HG03565 (cell line): ENCODE data around the gene CALML4.
"Not testable (repeated sequence)": the region's sequence is repeated elsewhere in the genome, so short reads cannot be mapped to it uniquely, and the experiment has no call there.

Experiments used
- ATAC-seq: cut with Tn5 transposase; IDR thresholded peaks from one replicate; pipeline ENCODE4 v1.9.1; 2021; ENCODE audit warnings: mild to moderate bottlenecking, moderate library complexity; ENCODE audit not compliant: unreplicated experiment

CALML4 gene

DNA sequence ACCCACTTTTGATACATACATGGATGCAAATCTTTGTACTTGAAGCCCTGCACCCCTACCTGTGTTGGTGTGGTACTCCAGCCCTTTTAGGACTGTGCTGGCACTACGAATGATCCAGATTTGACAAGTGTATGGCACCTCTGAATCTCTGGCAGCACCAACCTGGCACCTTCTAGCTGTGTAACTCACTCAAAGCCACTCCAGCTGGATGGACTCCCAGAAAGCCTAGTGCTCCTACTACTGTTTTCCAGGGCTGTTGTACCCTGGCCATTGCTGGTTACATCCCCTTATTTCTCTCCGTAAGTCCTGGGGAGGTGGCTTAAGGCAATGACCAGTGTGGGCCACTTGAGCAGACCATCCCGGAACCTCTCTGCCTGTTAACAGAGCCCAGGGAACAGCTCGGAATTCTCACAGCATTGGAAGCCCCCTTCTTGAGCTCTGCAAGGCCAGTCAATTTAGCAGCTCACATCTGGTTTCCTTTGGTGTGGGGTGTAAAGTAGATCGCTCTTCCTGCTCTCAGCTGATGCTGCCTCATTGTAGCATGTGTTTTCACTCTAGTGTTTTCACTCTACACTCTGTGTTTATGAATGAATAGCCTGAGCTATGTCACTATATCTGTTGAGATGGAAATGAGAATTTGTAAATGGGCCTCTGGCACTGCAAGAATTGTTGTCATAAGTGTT is 12.2 kb downstream of the CALML4 start:
- no peak for ATAC-seq

DNA sequence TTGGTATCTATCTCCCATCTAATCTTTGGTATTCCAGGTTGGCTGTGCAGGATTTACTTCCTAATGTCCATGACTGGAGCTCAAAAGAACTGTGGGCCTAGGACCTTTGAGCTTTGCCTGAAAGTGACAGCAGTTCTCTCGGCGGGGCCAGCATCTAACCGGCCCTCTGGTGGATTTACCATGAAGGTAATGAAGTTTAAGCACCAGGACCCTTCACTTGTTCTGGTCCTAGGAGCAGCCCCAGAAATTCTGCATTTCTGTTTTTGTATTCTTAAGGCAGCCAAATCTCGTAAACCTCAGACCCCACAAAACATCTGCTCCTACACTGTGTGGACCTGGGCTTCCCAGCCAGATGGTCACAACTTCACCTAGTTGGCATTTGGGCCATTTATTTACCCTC is 13.0 kb downstream of the CALML4 start:
- no peak for ATAC-seq

DNA sequence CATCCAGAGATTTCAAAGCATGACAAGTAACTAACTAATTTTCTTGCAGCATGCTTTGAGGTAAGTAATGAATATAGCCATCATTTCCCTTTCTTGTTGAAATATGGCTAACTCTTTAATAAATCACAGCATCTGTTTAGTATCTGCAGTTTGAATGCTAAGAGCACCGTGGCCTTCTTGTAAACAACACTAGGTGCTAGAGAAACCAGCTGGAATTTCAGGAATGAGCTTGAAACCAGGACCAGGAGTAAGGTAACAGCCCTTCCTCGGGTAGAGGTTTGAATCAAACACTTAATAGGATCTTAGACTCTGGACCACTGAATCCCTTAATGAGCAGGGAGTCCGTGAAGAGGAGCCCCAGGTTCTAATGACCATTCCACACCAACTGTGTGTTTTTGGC is 13.6 kb downstream of the CALML4 start:
- no peak for ATAC-seq

DNA sequence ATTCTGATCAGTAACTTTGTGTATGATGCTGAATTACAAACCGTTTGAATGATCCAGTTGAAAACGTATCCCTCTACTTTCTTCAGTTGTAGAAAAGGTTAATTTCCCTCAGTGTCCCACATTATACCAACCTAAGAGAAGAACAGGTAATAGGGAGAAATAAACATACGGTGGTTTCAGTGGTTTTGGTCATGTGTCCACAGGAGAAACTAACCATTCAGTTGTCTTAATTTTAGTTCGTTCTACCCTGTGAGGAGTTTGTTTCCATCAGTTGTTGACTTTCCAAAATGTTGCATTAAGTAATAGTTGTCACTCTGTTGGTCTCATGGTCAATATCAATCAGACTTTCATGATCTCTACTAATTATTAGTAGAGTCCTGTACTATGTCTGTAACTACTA is 15.1 kb downstream of the CALML4 start:
- no peak for ATAC-seq

DNA sequence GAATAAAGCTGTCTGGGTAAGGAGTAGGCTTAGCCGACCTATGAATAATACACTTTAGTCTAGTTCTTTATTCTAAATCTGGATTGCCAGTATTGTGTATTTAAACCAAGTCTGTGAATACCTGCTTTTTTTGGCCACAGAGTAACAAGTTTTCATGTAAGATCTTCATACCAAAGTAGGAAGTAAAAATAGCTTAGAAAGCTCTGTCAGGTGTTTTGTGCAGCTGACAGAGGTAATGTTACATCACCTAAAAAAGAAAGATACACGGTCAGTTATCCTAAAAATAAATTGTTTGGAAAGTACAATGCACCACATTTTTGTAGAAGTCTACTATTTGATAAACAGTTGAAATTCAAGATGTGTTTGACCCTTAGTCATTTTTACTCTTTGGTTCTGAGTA is 16.5 kb downstream of the CALML4 start:
- ATAC-seq: no peak

DNA sequence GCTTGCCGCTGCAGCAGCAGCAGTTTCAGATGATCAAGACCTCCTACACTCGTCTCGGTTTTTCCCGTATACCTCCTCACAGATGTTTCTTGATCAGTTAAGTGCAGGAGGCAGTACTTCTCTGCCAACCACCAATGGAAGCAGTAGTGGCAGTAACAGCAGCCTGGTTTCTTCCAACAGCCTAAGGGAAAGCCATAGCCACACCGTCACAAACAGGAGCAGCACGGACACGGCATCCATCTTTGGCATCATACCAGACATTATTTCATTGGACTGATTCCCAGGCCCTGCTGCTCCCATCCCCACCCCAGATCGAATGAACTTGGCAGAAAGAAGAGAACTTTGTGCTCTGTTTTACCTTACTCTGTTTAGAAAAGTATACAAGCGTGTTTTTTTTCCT is 17.6 kb downstream of the CALML4 start:
- ATAC-seq: no peak

DNA sequence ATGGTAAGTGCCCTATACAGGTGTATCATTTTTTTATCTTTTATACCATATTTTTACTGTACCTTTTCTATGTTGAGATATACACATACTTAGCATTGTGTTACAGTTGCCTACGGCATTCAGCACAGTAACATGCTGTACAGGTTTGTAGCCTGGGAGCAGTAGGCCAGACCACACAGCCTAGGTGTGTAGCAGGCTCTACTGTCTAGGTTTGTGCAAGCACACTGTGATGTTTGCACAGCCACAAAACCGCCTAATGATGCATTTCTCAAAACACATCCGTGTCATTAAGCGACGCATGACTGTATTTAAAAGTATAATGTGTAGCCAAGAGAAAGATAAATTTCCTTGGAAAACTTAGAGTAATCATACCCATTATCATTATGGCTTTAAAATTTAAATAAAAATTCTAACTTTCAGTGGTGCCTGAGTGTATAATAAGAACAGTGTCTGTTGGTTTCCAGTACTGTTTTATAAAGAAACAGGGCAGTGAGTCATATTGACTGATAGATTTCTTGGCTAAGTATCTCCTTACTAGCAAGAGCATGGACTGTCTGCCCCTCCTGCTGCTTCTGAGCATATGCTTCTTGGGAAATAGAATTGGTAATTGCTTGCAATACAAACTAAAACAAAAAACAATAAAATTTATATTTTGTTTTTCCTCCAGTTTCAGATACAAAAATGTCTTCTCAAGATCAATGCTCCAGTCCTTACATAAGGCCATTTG is 18.3 kb downstream of the CALML4 start:
- no peak for ATAC-seq

DNA sequence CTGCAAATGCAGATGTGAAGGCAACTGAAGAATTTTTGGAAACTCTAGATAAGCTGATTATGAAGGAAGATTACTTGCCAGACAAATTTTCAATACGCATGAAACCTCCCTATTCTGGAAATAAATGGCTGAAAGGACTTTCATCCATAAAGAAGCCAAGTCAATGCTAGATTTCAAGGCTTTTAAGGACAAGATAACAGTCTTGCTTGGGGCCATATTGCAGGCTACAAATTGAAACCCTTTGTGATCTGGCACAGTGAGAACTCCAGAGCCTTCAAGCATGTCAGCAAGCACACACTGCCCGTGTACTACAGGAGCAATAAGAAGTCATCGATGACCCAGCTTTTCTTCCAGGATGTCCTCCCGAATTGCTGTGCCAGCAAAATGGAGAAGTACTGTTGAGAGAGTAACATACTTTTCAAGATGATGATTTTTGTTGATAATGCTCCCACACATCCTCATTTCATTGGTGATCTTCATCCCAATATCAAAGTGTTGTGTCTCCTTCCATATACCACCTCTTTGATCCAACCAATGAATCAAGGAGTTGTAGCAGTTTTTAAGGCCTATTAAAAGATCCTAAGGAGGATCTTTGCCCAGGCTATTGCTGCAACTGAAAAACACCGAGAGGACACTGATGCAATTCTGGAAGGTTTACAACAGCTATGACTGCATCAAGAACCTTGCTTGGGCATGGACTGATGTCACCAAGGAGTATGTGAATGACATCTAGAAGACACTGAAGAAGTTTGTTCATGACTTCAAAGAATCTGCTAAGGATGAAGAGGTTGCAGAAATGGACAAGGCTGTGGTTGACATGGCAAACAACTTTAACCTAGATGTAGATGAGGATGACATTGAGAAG is 20.3 kb downstream of the CALML4 start:
- no peak for ATAC-seq

DNA sequence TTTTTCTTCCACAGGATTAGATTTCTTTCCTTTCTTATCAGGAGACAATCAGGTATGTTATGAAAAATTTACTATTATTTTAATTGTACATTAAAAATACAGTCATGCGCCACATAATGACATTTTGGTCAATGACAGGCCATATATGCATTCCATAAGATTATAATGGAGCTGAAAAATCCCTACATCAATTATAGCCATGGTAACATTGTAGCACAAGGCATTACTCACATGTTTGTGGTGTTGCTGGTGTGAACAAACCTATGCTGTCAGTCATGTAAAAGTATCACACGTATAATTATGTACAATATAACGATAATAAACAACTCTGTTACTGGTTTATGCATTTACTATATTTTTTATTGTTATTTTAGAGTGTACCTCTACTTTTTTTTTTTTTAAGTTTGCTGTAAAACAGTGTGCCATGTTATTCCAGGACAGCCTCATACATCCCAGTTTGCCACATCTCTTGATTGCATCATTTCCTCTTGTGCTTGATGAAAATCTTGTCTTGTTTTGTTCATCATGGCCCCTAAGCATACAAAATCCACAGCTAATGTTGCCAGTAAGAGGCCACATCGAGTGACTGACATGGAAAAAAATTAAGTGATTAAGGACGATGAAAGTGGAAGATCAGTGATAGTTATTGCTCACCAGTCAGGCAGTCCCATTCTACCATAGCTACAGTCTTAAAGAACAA is 21.4 kb downstream of the CALML4 start:
- ATAC-seq: no peak

DNA sequence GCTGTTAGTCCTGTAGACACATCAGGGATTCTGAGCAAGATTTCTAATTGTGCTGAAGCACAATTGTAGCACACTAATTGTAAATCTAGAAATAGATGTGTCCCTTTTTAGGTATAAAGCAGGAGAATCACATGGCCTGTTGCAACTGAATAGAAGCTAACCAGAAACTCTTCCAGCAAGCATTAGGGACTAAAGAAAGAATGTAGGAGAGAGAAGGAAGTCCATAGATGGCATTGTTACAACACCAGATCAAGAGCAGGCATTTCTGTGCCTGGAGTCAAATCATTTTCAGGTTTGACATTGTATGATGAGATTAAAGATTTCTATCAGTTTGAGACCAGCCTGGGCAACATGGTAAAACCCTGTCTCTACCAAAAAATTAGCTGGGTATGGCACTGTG is 27.4 kb downstream of the CALML4 start:
- no peak for ATAC-seq

DNA sequence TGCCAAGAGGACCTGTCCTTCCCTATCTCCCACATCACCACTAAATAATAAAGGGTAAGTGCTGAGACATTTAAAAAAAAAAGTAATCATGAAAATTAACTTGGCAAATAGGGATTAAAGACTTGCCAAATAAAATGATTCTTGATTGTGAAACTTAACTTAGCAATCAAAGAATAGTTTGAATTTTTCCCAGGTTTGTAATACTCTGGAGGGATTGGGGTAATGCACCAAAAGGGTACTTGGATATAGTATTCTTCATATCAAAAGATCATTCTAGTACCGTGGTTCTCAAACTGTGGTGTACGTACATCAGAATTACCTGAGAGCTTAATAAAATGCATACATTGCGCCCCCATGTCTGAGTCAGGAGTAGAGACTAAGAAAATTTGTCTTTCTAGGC is 28.5 kb downstream of the CALML4 start:
- no peak for ATAC-seq

DNA sequence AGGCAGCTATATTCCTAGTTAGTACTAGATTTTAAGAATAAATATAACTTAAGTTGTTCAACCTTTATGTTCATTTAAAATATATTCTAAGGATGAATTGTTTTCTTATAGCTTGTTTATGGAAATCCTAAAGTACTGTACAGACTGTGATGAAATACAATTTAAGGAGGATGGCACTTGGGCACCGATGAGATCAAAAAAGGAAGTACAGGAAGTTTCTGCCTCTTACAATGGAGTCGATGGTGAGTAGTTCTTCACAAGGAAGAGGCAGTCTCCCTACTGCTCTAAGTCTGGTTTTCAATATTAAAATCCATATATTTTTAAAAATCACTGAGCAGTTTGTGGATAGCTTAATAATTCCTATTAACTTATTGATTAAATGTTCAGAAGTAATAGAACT is 29.6 kb downstream of the CALML4 start:
- ATAC-seq: no peak

DNA sequence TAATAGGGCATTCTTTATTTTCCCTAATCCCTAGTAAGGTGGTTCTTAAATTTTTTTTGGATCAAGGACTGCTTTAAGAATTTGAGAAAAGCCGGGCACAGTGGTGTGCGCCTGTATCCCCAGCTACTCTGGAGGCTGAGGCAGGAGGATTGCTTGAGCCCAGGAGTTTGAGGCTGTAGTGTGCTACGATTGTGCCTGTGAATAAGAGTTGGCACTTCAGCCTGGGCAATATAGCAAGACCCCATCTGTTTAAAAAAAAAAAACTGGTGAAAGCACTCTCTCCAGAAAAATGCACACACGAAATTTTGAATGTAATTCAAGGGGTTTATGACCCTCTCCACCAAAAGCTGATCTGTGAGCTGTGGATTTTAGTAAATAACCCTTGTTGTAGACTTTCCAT is 32.0 kb downstream of the CALML4 start:
- no peak for ATAC-seq

DNA sequence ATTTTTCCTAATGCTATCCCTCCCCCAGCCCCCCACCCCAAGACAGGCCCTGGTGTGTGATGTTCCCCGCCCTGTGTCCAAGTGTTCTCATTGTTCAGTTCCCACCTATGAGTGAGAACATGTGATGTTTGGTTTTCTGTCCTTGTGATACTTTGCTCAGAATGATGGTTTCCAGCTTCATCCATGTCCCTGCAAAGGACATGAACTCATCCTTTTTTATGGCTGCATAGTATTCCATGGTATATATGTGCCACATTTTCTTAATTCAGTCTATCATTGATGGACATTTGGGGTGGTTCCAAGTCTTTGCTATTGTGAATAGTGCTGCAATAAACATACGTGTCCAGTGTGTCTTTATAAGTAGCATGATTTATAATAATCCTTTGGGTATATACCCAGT is 33.1 kb downstream of the CALML4 start:
- not testable (repeated sequence) for ATAC-seq

DNA sequence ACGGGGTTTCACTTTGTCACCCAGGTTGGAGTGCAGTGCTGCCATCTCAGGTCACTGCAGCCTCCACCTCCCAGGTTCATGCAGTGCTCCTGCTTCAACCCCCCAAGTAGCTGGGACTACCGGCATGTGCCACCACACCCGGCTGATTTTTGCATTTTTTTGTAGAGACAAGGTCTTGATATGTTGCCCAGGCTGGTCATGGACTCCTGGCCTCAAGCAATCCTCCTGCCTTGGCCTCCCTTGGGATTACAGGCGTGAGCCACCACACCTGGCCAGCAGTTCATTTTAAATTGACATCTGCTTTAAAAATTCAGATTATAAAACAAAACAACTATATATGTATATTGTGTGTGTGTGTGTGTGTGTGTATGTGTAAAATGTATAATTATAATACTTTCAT is 38.3 kb downstream of the CALML4 start:
- no peak for ATAC-seq

DNA sequence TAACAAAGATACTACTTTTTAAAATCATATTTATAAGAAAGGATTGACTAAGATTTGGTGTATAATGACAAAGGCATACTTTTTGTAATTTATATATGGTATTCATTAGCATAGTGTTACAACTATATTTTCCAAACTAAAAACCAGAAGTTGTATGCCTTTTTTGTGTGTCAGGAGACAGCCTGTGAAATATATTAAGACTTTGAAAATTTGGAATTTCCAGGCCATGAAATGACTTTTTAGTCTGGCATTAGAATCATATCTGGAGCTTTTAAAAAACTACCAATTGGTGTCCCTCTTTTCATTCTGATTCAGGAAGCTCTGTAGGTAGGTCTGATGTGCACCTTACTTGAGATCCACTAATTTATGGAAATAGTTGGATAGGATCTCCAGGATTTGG is 41.9 kb downstream of the CALML4 start:
- no peak for ATAC-seq

DNA sequence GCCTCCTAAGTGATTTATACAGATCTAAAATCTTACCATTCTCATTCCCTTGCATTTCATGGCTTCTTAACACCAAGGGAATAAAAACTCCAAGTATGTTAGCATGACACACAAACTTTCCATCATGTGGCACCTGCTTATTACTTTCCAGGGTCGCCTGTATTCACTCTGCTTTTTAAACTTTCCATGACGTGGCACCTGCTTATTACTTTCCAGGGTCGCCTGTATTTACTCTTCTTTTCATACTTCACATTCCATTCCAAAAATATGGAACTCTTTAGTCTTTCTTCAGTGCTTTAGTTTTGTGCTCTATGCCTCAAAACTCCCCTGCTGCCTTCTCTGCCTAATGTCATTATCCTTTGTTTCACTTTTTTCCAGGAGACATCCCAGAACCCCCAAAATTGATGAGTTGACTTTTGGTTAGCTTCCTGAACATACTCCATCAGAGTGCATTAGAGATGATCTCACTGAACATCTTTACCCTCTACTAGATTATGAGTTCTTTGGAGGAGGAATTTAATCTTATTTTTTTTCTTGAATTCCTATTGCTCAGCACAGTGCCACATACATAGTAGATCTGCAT is 47.0 kb downstream of the CALML4 start:
- ATAC-seq: no peak

DNA sequence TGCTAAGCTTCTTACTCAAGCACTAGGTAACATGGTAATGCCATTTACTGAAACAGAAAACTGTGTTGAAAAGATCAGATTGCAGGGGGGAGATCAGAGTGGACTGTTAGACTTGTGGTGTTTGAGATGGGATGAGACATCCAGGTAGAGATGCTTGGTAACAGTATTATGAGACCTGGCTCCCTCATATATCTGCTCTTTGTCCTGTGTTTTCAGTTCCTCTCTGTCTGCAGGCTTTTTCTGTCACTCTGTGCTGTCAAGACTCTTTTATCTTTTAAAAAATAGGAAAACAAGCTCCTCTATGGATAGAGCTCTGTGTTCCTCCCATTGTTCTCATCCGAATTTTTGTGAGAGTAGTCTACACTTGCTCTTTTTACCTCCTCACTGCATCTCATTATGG is 48.1 kb downstream of the CALML4 start:
- ATAC-seq: no peak

DNA sequence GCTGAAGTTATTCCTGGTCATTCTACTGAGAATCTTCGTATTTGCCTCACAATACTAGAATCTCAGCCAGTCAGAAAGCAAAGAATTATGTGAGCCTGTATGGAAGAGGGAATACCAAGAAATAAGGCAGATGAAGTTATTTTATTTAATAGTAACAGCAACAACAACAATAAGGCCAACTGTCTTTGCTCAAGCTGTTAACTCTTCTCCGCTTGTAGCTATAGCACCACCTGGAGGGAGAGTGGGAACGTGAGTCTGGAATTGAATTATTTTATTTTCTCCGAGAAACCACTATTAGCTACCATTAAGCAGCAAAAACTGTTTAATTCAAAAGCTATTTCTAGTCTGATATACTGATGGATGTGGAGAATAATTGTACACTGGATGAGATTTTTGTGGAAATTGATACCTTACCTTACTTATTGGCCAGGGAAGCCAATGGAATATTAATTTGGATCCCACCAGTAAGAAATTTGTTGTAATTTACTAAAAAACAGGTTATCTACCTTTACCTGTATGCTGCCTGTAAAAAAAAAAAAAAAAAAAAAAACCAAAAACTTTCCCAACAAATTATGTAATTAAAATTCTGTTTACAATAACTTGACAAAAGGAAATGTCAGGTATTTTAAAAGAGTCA is 50.1 kb downstream of the CALML4 start:
- no peak for ATAC-seq

DNA sequence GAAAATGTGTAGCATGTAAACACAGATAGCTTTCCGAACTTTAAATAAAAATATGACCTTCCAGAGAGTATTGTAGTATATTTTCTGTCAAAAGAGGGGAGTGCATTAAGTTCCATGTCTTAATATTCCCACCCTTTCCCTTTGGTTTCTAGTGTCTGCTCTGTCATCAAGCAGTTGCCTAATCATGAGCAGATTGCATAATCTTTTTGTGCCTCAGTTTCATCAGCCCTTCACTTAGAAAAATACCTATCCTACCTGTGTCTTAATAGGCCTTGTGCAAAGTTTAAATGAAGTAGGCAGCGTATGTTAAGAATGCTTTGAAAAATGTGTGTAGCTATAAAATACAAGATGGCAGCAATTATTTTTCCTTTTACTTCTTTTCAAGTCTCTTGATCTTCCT is 52.8 kb downstream of the CALML4 start:
- no peak for ATAC-seq
